B cell (primary cell): ENCODE data around the gene LRRC73. TPM values are rescaled to one million over a fixed set of nuclear protein-coding genes. Genes with fewer than 3 reads are reported as not detected.

ENCODE experiments used
- ATAC-seq: fragments of 200-7000 bp; cut with Tn5 transposase; one replicate; pipeline ENCODE4 v1.10.0; 2021; ENCODE audit warnings: low read depth, mild to moderate bottlenecking, moderate number of reproducible peaks, moderate library complexity
- CTCF ChIA-PET: fragments of 350-600 bp; sonication (Branson Sonifier 250); formaldehyde crosslinking; loops from one replicate; lab custom pipeline; 2021; ENCODE audit warnings: antibody characterized with exemption, inconsistent platforms; lab: Charles Lee
- POLR2A ChIA-PET: fragments of 350-600 bp; sonication (Branson Sonifier 250); formaldehyde crosslinking; loops from one replicate; lab custom pipeline; 2021; ENCODE audit warnings: antibody characterized with exemption; lab: Charles Lee
- DNase-seq: peaks from one replicate; pipeline ENCODE4 v3.0.0; 2013
- H2AFZ ChIP-seq: 2 replicates; pipeline ENCODE4 v1.6.1; 2012; ENCODE audit warnings: mild to moderate bottlenecking, low read depth, low read length; ENCODE audit not compliant: insufficient read depth, poor library complexity, severe bottlenecking
- H3K27ac ChIP-seq, 2 donors: 1 replicate in 1 of 2; 2 replicates in 1 of 2; pipeline ENCODE4 v1.5.1; 2012 to 2013; ENCODE audit warnings: low read length in 2 of 2, mild to moderate bottlenecking in 2 of 2, moderate library complexity in 1 of 2
- H3K27me3 ChIP-seq, 4 experiments: fragments of 200-600 bp in 1 of 4; sonication (generic) in 1 of 4; replicated peaks in 1 of 4; 1 replicate in 2 of 4; 2 replicates in 2 of 4; pipeline versions ENCODE4 v1.6.1 to v1.7.0; 2013 to 2016; ENCODE audit warnings: low read length in 3 of 4, mild to moderate bottlenecking in 2 of 4, mixed read lengths in 1 of 4, moderate library complexity in 1 of 4; ENCODE audit not compliant: insufficient read depth in 4 of 4, control insufficient read depth in 3 of 4; ENCODE audit errors: control extremely low read depth in 1 of 4
- H3K36me3 ChIP-seq, 2 experiments: replicated peaks in 1 of 2; 1 replicate in 1 of 2; 2 replicates in 1 of 2; pipeline versions ENCODE4 v1.6.1 to v1.7.1; 2013; ENCODE audit warnings: low read length in 1 of 2; ENCODE audit not compliant: insufficient read depth in 2 of 2, control insufficient read depth in 1 of 2; ENCODE audit errors: control extremely low read depth in 1 of 2, extremely low read depth in 1 of 2
- H3K4me1 ChIP-seq, 2 donors: fragments of 200-600 bp in 1 of 2; sonication (generic) in 1 of 2; 1 replicate in 1 of 2; 2 replicates in 1 of 2; pipeline versions ENCODE4 v1.5.1 to v1.6.1; 2013 to 2017; ENCODE audit warnings: low read length in 2 of 2; ENCODE audit not compliant: control insufficient read depth in 2 of 2, insufficient read depth in 2 of 2
- H3K4me2 ChIP-seq: replicated peaks from 2 replicates; pipeline ENCODE3; 2012; ENCODE audit warnings: mild to moderate bottlenecking, low read depth, low read length; ENCODE audit not compliant: poor library complexity, severe bottlenecking
- H3K4me3 ChIP-seq, 5 experiments: fragments of 200-600 bp in 1 of 5; sonication (generic) in 1 of 5; 1 replicate in 3 of 5; 2 replicates in 2 of 5; pipeline versions ENCODE4 v1.5.1 to v1.7.0; 2011 to 2016; ENCODE audit warnings: low read length in 4 of 5, mild to moderate bottlenecking in 4 of 5, low read depth in 2 of 5, control low read depth in 1 of 5, moderate library complexity in 1 of 5; ENCODE audit not compliant: insufficient read depth in 1 of 5; ENCODE audit errors: control extremely low read depth in 1 of 5, extremely low read depth in 1 of 5
- H3K79me2 ChIP-seq: fragments of 200-600 bp; sonication (generic); one replicate; pipeline ENCODE4 v1.6.0; 2016; ENCODE audit warnings: low read length; ENCODE audit not compliant: control insufficient read depth, insufficient read depth
- H3K9ac ChIP-seq: fragments of 200-600 bp; sonication (generic); 2 replicates; pipeline ENCODE4 v1.6.1; 2017; ENCODE audit warnings: mild to moderate bottlenecking, low read length, moderate library complexity
- H3K9me3 ChIP-seq, 3 donors: one replicate each; pipeline versions ENCODE4 v1.6.1 to v1.7.1; 2013; ENCODE audit warnings: low read length in 2 of 3; ENCODE audit not compliant: control insufficient read depth in 2 of 3, insufficient read depth in 1 of 3; ENCODE audit errors: control extremely low read depth in 1 of 3
- H4K20me1 ChIP-seq: 2 replicates; pipeline ENCODE4 v1.6.0; 2012; ENCODE audit warnings: mild to moderate bottlenecking, low read length; ENCODE audit not compliant: insufficient read depth, control insufficient read depth, poor library complexity, severe bottlenecking
- H3K27ac Mint-ChIP-seq: one replicate; pipeline ENCODE4 v1.8.0; 2021; ENCODE audit warnings: mixed read lengths
- H3K27me3 Mint-ChIP-seq: one replicate; pipeline ENCODE4 v1.8.0; 2021; ENCODE audit warnings: mixed read lengths
- H3K4me1 Mint-ChIP-seq: one replicate; pipeline ENCODE4 v1.8.0; 2021; ENCODE audit warnings: mixed read lengths
- H3K4me3 Mint-ChIP-seq: one replicate; pipeline ENCODE4 v1.8.0; 2021; ENCODE audit warnings: mixed read lengths
- H3K9me3 Mint-ChIP-seq: one replicate; pipeline ENCODE4 v1.8.0; 2022; ENCODE audit warnings: mixed read lengths; ENCODE audit not compliant: insufficient read depth
- EZH2 ChIP-seq: IDR thresholded peaks from 2 replicates; pipeline ENCODE4 v1.6.1; 2012; ENCODE audit warnings: borderline replicate concordance, low read depth, mild to moderate bottlenecking, moderate library complexity, low read length; ENCODE audit not compliant: insufficient read depth, poor library complexity, severe bottlenecking
- WGBS: methylation state at CpG from one replicate; pipeline ENCODE4 v1.1.5; 2013; ENCODE audit warnings: missing lambda C conversion rate; ENCODE audit not compliant: insufficient coverage; 5-methylcytosine and 5-hydroxymethylcytosine counted together
- intact Hi-C: fragments of 100-400 bp; cut with micrococcal nuclease; formaldehyde crosslinking; loops from one replicate; pipeline ENCODE4 v1.10.0; 2022
- polyA plus RNA-seq: library from polyadenylated mRNA; depleted of rRNA; stranded (reverse); fragments of >200 nt; gene quantifications from 2 replicates; pipeline ENCODE4 v1.2.3, GENCODE V29; 2012
- total RNA-seq, 2 donors: library from RNA; stranded (reverse); fragments of 120-200 nt in 1 of 2; gene quantifications; 1 replicate in 1 of 2; 2 replicates in 1 of 2; pipeline versions ENCODE4 v1.2.3 to v1.2.4, GENCODE V29; 2013 to 2022
- TF ChIP-seq, protein P1 (sequence below): fragments of 200-600 bp; IDR thresholded peaks from one replicate; pipeline ENCODE4 v1.8.0; 2022; ENCODE audit warnings: antibody characterized with exemption, mild to moderate bottlenecking

The LRRC73 gene
- total and polyA plus RNA-seq, 2 donors (not counting 1 experiment from before 2014, with no cell fraction given), result 0.06 to 0.99 TPM

DNA sequence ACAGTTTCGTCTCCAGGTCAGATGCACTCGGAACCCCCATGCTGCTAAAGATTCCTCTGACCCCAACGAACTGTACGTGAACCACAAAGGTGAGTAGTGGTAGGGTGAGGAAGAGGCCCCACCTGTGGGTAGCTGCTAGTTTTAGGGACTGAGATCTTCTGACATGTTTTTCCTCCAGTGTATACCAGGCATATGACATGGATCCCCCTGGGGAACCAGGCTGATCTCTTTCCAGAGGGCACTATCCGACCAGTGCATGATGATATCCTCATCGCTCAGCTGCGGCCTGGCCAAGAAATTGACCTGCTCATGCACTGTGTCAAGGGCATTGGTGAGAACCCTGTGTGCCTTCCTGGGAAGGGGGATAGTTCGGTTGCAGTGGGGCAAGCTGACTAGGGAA lies 10.0 kb upstream of the LRRC73 start:
- Mint-ChIP-seq H3K4me3 (no peak overlapping the region), H3K27me3 (no peaks in the 10 kb centered on the region), H3K27ac (no peak overlapping the region), H3K9me3 (no peaks in the 10 kb centered on the region), H3K4me1 (peaks cover 13% of the 10 kb centered on the region)
- intact Hi-C loops, result no loop called here
- Histone ChIP-seq H3K36me3 (peaks cover 4 to 63% of the 10 kb centered on the region in 2 experiments), H3K9me3 (no peaks in the 10 kb centered on the region), H3K27me3 (no peaks in the 10 kb centered on the region), H3K9ac (no peak overlapping the region), H3K4me1 (peaks cover 24 to 27% of the 10 kb centered on the region in 2 donors), H3K79me2 (peaks cover 48% of the 10 kb centered on the region), H3K27ac (no peak overlapping the region), H4K20me1 (peaks cover 3% of the 10 kb centered on the region), H3K4me3 (no peak overlapping the region), H2AFZ (no peak overlapping the region), H3K4me2 (no peak overlapping the region)
- ChIA-PET POLR2A (no interaction called here), CTCF (no interaction called here)
- 98% methylated on average over 6 of the region's 8 CpGs for WGBS
- ATAC-seq, result no peak
- DNase-seq, result no peak
- TF ChIP-seq, protein P1, sequence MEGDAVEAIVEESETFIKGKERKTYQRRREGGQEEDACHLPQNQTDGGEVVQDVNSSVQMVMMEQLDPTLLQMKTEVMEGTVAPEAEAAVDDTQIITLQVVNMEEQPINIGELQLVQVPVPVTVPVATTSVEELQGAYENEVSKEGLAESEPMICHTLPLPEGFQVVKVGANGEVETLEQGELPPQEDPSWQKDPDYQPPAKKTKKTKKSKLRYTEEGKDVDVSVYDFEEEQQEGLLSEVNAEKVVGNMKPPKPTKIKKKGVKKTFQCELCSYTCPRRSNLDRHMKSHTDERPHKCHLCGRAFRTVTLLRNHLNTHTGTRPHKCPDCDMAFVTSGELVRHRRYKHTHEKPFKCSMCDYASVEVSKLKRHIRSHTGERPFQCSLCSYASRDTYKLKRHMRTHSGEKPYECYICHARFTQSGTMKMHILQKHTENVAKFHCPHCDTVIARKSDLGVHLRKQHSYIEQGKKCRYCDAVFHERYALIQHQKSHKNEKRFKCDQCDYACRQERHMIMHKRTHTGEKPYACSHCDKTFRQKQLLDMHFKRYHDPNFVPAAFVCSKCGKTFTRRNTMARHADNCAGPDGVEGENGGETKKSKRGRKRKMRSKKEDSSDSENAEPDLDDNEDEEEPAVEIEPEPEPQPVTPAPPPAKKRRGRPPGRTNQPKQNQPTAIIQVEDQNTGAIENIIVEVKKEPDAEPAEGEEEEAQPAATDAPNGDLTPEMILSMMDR, result no peak
- TF ChIP-seq EZH2, result no peak

DNA sequence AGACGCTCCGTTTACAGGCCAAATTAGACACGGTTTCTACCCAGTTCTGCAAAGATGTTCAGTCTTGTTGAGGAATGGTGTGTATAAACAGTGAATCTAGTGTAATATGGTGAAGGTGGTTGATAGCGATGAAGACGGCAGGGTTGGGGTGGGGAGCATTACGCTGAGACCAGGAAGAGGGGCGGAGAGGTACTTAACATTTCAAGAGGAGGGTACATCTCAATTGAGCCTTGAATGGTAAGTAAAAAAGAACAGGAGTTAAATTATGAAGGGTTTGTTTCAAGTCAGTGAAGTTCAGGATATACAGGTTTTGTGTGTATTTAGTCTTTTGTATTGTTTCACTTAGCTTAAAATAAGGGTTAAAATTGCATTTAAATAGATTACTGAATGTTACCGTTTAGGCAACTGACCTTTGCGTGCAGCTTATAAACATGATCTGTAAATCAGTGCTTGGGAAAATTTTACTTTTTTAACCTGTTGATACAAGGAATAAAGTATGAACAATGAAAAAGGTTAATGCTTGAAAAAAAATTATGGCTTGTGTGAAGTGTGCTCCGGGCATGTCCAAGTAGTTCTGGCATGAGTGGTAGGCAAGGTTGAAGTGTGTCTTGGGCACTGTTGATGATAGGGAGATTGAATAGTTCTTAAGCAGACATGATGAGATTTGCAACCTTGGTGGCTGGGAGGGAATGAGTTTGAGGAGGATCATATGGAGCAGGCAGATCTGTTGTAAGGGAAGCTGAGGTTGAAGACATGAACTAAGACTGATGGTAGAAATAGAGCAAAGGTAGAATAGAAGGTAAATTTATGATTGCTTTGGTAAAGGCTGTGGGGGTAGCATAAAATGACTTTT lies 7.6 kb upstream of the LRRC73 start:
- Mint-ChIP-seq H3K4me3 (no peak overlapping the region), H3K27me3 (no peaks in the 10 kb centered on the region), H3K9me3 (no peaks in the 10 kb centered on the region), H3K27ac (no peak overlapping the region), H3K4me1 (peaks cover 27% of the 10 kb centered on the region)
- H2AFZ ChIP-seq, result peak overlapping the region; percentile 90
- ChIA-PET CTCF (interaction anchor here (0.9 to 3.9 kb wide), 3 partner anchors 10 to 254 kb away, joined by 3 to 32 read pairs (median 3); no protein-coding TSS in a partner anchor), POLR2A (interaction anchor here (1.3 kb wide), 1 partner anchor 90 kb away, joined by 5 read pairs; the partner anchor contains the start of gene ABCC10)
- no peaks in the 10 kb centered on the region for H3K27me3 ChIP-seq
- peak overlapping the region; percentile 78 to 98 (median 91) for H3K4me3 ChIP-seq
- peaks cover 28 to 36% of the 10 kb centered on the region in 2 donors for H3K4me1 ChIP-seq
- H3K4me2 ChIP-seq, result peak overlapping the region; percentile 94
- ATAC-seq (no peak), DNase-seq (no peak)
- H3K9ac ChIP-seq, result peak overlapping the region; percentile 97
- H3K9me3 ChIP-seq, result no peaks in the 10 kb centered on the region
- peaks cover 23% of the 10 kb centered on the region for H4K20me1 ChIP-seq
- WGBS, result 8% methylated on average over 10 of the region's 10 CpGs
- TF ChIP-seq, protein P1, result no peak
- no peak for TF ChIP-seq EZH2
- peak overlapping the region; percentile 47 to 91 for H3K27ac ChIP-seq
- H3K36me3 ChIP-seq, result peaks cover 4 to 62% of the 10 kb centered on the region in 2 experiments
- H3K79me2 ChIP-seq, result peaks cover 49% of the 10 kb centered on the region
- intact Hi-C loops, result loop anchor here (1.0 to 10.0 kb wide), 7 partner anchors 41 to 593 kb away; partner anchors contain the start of genes ABCC10, CNPY3, GTPBP2 and POLH
